GM18520 (cell line): ENCODE results near the gene CLMN.

Source experiments
- ATAC-seq: cut with Tn5 transposase; IDR thresholded peaks from one replicate; pipeline ENCODE4 v1.9.1; 2021; ENCODE audit not compliant: unreplicated experiment

CLMN gene

DNA sequence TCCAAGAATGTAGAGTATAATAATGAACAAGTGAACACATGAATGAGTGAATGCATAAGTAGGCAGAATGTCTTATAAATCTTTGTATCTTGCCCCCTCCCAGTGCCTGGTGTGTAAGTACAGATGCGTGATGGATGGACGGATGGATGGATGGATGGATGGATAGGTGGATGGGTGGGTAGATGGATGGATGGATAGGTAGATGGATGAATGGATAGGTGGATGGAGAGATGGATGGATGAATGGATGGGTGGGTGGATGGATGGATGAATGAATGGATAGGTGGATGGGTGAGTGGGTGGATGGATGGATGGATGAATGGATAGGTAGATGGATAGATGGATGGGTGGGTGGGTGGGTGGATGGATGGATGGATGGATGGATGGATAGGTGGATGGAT lies 74.4 kb downstream of the CLMN start:
- no peak for ATAC-seq

DNA sequence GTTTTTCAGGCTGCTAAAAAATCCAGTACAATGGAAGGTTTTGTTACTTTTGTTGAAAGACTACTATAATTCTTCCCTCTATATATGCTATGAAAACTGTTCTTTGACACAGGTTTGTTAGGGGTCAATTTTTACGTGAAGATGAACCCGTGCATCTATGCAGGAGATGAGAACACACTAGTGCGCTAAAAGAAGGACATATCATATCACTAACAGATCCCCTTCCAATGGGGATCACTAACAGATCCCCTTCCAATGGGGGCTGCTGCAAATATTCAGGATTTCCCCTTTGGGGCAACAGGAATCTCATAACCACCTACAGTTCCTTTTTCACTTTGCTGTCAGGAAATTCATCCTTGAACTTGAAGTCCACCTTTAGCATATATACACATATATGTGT lies 75.1 kb downstream of the CLMN start:
- no peak for ATAC-seq

DNA sequence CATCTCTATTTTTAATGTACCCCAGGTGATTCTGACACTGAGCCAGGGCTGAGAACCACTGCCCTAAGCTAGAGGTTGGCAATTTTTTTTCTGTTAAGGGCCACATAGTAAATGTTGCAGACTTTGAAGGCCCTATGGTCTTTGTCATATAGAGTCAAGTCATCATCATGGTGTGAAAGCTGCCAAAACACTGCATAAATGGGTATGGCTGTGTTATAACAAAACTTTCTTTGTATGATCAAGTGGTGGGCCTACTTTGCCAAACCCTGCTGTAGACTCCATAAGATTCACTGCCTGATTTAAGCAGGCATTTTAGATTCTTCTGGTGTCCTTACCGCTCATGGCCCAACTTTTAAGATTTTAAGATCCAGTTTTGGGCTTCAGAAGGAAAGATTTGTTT lies 76.8 kb downstream of the CLMN start:
- ATAC-seq, result no peak

DNA sequence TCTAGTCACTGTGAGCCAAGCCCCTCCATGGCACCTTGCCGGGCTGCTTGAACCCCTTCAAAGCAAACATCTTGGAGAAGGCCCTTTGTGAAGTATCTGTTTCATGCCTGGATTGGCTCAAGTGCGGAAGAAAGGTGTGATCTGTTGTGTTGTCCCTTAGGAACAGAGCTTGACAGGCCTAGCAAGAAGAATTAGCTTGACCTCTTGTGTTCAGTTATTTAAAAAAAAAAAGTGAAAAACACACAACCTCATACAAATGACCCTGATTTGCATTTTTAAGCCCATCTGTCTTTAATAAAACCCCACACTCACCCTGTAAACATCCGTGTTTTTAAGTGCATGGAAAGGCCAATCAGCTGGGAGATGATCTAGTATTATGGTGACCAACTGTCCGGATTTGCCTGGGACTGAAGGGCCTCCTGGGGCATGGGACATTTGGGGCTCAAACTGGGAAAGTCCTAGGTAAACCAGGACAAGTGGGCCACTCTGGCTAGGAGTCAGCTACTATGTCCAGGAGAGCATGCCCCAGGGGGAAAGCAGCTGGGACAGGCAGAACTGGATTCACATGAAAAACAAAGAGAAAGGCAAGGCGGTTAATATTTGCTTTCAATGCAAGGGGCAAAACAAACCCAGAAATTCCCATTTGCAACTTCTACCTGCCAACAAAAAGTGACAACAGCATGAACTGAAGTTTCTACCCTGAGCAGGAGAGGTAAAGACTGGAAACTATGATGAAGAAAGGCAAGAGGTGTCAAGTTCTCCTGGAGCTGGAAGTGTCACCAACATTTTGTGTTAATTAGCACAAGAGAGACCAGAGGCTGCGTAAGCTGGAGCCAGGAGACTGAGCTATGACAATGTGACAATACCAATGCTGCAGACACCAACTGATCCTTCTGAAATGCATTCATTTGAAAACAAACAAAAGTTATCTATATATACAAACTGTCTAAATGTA lies 78.6 kb downstream of the CLMN start:
- ATAC-seq, result no peak

DNA sequence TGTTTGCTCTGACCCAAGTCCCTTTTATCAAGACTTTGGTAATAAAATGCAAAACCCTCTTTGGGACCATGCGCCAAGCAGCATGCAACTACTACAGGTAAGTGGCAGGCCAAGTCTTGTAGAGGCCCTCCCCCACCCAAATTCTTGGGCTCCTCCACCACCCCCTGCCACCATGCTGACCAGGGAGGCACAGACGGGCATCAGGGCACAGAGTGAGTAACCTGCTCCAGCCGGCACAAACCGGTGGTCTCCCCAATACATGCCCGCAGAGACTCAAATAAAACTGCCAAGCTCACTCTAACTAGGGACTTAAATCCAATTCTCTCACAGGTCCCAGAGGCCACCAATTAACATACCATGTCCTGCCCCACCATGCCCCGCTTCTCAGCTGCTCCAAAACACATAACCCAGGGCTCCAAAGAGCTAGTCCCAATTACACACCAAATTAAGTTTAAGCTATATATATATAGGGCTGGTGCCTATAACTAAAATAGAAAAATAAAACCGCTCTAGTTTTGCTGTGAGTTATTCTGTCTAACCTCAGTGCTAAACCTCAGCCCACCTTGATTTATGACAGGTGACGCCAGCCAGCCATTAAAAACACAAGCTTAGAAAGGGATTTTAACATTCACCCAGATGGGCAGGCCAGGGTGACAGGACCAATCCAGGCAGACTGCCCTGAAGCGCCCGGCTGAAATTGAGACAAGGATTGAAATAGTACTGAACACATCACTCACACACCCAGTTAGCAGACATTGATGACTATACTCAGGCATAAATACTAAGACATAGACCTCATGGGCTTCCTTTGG lies 81.0 kb downstream of the CLMN start:
- no peak for ATAC-seq

DNA sequence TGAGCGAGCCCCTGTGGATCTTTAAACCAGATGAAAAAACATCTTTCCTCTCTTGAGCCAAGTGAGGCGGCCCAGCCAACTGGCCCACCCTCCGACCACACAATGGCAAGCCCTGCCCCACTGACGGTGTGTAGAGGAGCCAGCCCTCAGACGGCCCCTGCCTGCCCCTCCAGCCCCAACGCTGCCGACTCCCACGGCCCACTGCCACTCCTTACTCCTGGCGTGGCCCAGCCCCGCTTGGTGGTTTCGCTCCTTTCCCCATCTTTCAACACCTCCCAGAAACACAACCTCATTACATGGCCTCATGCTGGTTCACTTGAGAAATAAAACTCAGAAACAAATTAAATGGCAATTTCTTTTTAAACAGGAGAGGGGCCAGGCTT lies 81.8 kb downstream of the CLMN start:
- no peak for ATAC-seq

DNA sequence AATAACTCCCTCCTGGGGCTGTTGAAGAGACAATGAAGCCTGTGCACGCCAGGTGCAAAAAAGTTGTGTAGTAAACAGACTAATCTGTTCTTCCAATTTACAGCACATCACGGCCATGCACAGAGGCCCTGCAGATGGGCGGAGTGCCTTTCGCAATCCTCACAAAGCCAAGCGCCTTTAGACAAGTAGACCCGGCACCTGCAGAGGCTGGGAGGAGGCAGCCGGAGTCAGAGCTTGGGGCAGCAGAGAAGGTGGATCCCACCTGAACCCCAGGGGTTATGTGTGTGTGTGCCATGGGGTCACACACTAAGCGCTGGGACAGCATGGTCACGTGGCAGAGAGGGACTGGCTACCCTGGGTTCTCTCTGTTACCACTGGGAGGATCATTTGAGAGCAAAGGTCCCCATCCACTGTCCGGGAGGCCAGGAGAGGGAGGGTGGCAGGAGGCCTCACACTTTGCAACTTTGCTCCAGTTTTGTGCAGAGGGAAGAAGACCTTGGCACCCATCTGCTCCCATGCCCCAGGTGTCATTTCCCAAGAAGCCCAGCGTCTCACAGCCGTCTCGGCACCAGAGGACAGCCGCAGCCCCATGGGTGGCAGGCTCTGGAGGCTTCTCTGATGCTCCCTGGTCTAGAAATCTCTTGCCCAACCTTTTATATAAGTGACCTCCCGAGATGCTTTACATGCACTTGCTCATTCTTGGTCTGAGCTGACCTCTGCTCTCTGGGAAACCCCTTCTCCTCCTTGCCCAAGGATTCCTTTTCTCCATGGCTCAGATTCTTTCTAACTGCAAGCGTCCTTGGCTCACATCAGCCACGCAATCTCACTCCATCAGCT lies 82.4 kb downstream of the CLMN start:
- no peak for ATAC-seq

DNA sequence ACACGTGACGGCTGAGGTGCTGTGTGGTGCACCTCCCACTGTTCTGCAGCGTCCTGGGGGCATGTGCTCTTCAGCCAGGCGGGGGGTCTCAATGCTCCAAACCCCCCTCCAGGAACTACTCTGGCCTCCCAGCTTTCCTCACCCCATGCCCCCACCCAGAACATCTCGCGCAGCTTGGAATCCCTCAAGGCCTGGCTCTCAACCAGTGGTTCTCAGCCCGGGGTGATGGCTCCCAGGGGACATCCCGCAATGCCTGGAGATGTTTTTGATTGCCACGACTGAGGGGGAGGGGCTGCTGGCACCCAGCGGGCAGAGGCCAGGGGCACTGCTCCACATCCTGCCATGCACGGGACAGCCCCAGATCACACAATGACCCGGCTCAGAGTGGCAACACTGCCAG lies 83.5 kb downstream of the CLMN start:
- no peak for ATAC-seq

DNA sequence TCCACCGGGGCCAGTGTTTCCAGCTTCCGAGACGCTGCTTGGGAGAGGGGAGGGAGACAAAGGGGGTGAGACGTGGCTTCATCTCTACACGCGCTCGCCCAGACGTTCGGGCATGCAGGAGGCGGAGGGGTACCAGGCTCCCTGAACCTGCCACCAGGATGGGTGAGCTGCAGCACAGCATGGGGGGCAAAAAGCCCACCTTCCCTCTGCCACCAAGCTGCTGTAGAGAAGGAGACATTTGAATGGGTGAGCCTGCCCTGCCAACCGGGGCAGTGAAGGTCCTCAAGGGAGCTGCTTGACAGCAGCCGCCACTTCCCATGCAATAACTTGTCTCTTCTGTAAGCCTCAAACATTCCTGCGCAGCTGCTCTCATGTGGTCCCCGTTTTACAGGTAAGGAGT lies 83.9 kb downstream of the CLMN start:
- no peak for ATAC-seq

DNA sequence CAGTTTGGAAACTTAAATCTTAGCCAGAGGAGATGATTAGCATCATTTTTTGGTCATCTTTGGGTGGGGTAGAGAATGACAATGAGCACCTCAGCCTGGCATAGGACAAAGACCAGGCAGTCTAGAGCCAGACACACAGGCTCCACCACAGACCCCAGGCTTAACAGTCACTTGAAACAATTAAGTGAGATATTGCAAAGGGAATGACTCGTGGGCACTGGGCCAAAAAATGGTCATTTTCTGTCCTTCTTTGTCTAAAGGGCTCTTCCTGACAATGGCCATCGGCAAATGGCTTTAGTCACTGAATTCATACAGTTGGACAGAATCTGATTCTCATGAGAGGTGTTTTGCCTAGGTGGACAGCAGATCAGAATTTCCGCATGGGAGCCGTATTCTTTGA lies 84.4 kb downstream of the CLMN start:
- no peak for ATAC-seq

DNA sequence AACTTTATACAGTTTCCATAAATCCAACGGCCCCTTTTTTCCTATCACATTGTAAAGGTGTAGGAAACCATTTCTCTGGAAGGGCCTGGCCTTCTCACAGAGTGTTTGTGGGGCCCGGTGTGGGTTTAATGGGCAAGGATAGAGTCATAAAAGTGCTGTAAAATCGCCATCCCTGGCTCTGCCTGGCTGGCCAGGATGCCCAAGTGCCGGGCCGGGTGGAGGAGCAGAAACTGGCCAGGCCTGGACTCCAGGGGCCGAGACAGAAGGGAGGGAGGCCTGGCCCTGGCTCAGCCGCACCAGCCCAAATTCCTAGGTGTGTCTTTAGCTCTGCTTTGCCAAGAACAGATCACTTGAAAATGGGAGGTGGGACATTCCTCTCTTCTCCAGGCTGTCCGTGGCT lies 85.3 kb downstream of the CLMN start:
- ATAC-seq, result no peak

DNA sequence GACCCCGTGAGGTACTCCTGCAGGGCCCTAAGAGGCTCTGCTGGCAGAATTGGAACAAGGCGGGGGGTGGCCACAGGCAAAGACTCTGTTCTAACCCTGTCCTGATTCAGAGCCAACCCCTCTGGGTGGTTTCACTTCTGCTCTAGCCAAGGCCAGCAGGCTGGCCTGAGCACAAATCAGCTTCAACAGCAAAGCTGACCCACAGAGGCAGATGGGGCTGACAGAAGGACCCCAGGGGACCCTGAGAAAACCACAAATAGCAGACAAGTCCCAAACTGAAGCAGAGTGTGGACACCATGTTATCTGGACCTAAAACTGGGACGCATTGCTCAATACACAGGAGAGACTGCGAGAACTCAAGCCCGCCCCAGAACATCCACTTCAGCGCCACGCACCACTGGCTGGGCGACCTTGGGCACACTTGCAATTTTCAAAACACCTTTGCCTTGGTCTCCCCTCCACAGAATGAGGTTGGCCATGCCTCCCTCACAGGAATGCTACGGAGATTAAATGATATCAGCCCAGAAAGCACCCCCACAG lies 85.9 kb downstream of the CLMN start:
- ATAC-seq, result peak; percentile 68

DNA sequence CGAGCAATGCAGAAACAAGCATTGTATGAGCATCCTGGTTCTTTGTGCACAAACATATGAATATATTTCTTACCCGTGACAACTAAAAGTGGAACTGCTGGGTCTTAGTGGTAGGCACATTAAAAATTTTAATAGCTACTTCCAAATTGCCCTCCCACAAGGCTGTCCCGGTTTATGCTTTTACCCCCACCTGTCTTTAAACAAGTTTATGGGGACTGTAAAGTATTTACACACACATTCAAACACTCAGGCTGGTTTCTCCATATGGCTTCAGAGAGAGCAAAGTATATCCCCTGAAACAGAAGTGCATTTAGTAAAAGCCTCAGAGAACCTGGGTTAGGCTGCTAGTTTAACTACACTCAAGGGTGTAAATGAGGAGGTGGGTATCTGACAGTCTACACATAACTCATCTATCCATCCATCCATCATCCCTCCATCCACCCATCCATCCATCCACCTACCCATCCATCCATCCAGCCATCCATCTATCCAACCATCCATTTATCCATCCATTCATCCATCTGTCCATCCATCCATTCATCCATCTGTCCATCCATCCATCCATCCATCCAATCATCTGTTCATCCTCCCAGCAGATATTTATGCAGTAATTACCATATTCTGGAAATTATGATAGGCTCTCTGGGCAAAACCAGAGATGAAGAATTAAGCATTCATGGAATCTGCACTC lies 86.7 kb downstream of the CLMN start:
- no peak for ATAC-seq

DNA sequence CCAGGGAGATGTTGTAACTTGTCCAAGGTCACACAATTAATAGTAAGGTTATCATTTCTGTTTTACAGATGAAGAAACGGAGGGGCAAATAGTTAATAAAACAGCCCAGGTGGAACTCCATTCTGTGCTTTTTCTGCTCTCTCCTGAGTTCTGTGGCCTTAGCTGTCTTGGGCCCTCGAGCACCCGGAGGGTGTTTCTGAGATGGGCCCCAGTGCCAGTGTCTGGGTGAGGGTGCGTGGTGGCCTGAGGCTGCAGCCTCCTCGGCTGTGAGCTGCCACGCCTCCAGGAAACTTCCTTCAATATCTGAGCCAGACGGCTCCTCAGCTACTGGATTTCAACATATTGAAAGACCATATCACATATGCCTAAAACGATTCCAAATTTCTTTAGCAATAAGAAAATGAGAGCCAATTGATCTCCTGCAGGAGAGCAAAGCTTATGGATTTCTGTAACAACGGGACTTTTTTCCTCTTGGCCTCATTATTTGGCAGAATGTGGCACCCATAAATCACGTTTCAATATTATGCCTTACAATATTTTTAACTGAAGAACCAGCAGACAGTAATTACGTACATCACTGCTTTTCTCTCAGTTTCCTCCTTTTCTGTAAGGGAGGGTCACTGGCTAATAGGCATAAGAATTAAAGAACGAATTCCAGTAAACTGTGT lies 87.6 kb downstream of the CLMN start:
- ATAC-seq, result no peak

DNA sequence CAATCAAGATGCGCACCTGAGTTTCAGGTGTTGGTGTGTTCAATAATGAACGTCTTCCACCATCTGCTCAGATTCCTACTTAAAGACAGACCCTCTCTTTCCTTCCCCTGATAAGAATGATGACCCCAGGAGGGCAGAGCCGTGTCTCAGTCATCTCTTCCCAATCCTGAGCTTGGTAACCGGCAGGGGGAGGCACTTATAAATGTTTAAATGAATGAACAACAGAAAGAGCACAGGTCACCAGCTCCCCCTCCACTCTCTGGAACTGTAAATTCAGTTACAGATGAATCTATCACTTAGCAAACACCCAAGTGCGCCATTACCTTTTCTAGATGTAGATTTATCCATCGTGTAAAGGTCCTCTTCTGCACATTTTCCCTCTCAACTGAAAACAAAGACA lies 90.0 kb downstream of the CLMN start:
- no peak for ATAC-seq

DNA sequence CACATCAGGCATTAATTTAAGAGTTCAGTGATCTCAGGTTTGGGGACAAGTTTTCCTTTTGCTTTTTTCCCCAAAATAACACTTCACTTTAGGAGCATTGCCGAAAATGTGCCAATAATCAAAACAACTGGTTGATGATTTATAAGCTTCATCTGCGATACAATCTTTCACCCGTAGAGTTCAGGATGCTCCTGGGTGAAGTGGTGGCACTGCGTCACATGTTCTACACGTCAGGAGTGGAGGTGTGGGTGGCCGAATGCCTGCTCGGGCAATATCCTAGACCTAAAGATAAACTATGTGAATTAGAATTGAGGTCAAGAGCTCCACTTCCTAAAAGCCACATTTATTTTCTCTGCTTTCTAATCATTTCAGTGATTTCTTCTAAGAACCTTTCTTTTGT lies 91.5 kb downstream of the CLMN start:
- ATAC-seq, result no peak

DNA sequence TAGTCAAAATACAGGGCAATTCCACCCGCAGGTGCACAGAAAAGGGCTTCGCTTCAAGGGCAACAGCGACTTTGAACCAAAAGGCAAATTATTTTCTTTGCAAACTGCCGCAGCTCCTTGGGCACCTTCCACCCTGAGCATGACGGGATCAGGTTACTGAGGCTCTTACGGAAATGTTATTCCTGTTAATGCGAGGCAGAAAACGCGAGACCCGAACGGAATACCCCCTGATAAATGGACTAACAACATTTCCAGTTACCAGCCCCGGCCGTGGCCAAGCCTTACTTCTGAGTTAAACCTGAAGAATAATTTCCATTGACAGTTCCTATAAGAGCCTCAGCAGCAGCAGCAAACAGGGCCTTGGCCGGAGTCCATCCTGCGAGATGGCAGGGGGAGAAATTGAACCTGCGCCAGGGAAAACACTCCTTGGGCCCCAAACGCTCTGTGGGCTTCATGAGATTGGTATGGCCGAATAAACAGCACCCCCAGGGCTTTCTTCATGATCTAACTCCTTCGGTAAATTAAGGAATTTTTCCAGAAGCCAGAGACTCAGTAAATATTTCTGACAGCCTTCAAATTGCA lies 92.3 kb downstream of the CLMN start:
- ATAC-seq, result no peak

DNA sequence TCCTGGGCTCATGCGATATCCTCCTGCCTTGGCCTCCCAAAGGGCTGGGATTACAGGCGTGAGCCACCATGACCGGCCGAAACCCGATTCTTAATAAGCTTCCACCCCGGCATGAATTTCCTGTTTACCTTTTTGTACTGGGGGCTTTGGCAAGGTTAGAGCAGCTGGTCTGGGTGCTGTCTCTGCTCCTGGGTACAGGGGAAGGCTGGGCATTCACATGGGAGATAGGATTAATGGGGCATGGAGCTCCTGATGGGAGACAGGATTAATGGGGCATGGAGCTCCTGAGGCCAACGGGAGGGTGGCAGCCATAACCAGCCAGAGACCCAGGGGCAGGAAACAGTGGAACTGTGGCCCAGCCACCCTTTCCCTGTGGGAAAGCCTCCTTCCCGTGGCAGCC lies 92.9 kb downstream of the CLMN start:
- no peak for ATAC-seq

DNA sequence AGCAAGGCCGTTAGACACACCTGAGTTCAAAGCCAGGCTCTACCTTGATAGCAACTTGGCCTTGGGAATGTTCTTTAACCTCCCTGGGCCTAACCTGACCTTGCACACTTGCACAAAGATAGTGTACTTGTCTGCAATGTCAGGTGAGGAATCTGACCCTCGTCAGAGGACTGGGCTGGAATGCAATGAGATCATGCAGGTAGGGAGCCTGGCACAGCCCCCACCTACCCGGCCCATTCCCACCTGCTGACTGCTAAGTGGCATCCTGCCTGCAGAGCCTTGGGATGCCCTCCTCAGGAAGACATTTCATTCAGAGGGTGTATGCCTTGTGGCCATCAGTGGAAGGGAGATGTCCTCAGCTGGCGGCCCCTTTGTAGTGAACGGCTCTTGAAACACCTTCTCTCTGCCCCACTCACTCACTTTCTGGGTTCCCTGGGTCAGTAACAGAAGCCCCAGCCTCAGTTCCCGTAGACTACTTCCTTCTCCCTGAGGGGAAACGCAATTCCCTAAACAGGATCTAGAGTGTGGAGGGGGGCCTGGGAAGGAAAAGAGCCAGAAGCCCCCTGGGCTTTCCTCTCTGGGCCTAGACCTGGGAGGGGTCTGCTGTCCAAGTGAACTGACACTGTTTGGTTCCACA lies 94.3 kb downstream of the CLMN start:
- no peak for ATAC-seq
